ENCODE results near the gene KRTAP10-9. TPM values are rescaled to one million over a fixed set of nuclear protein-coding genes. Genes with fewer than 3 reads are reported as not detected.

Gene KRTAP10-9
- polyA plus RNA-seq, 3 donors: not detected

DNA sequence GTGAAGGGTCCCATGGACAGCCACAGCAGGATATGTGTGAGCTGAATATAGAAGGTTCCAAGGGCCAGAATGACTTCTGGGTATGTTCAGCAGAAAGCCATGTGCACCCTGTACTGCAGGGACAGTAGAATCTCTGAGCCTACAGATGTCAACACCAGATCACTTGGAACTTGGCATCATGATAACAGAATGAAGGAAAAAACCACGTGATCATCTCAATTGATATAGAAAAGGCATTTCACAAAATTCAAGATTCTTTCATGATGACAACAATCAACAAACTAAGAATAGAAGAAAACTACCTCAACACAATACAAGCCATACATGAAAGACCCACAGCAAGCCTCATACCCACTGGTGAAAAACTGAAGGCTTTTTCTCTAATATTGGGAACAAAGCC, 40.7 kb downstream of the KRTAP10-9 start:
- H2AFZ ChIP-seq (ENCODE audit: insufficient read depth, low read depth, low read length, poor library complexity, severe bottlenecking): no peak overlapping the region
- intact Hi-C loops (cut with micrococcal nuclease): no loop called here
- H3K9me3 ChIP-seq (replicated peaks in 1 of 2; ENCODE audit: control insufficient read depth in 1 of 2, insufficient read depth in 1 of 2, low read length in 2 of 2): peaks cover 23 to 38% of the 10 kb centered on the region in 2 donors
- H3K27ac ChIP-seq (ENCODE audit: low read depth in 1 of 2, low read length in 2 of 2): no peak overlapping the region
- H3K4me3 Mint-ChIP-seq: no peak overlapping the region
- H3K4me1 ChIP-seq (ENCODE audit: control insufficient read depth in 1 of 2, insufficient read depth in 2 of 2, low read length in 2 of 2): no peaks in the 10 kb centered on the region
- H3K36me3 ChIP-seq (replicated peaks in 1 of 2; ENCODE audit: control insufficient read depth in 1 of 2, insufficient read depth in 2 of 2, low read length in 2 of 2): no peaks in the 10 kb centered on the region
- 100% methylated on average over 1 of the region's 1 CpG for WGBS (ENCODE audit: insufficient coverage)
- no peak overlapping the region for H3K4me2 ChIP-seq (replicated peaks; ENCODE audit: extremely low read depth, low read length, poor library complexity, severe bottlenecking)
- peaks cover 19 to 43% (median 35%) of the 10 kb centered on the region in 7 donors for H3K9me3 Mint-ChIP-seq
- H3K4me3 ChIP-seq (replicated peaks in 1 of 3; ENCODE audit: low read depth in 2 of 3, low read length in 3 of 3): no peak overlapping the region
- no peak overlapping the region for H3K9ac ChIP-seq (ENCODE audit: insufficient read depth, low read length, poor library complexity, severe bottlenecking)
- H4K20me1 ChIP-seq (ENCODE audit: insufficient read depth, low read length): no peaks in the 10 kb centered on the region
- peaks cover 3 to 16% (median 6%) of the 10 kb centered on the region in 3 donors for H3K27me3 Mint-ChIP-seq (ENCODE audit: low read depth in 3 of 3)
- no peak overlapping the region for H3K27ac Mint-ChIP-seq
- TF ChIP-seq, protein P1, sequence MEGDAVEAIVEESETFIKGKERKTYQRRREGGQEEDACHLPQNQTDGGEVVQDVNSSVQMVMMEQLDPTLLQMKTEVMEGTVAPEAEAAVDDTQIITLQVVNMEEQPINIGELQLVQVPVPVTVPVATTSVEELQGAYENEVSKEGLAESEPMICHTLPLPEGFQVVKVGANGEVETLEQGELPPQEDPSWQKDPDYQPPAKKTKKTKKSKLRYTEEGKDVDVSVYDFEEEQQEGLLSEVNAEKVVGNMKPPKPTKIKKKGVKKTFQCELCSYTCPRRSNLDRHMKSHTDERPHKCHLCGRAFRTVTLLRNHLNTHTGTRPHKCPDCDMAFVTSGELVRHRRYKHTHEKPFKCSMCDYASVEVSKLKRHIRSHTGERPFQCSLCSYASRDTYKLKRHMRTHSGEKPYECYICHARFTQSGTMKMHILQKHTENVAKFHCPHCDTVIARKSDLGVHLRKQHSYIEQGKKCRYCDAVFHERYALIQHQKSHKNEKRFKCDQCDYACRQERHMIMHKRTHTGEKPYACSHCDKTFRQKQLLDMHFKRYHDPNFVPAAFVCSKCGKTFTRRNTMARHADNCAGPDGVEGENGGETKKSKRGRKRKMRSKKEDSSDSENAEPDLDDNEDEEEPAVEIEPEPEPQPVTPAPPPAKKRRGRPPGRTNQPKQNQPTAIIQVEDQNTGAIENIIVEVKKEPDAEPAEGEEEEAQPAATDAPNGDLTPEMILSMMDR (IDR thresholded peaks at IDR 0.05): no peak
- no peaks in the 10 kb centered on the region for H3K79me2 ChIP-seq (ENCODE audit: insufficient read depth, low read length)
- H3K4me1 Mint-ChIP-seq: no peaks in the 10 kb centered on the region
- no peak for DNase-seq
- no peaks in the 10 kb centered on the region for H3K27me3 ChIP-seq (ENCODE audit: control insufficient read depth in 2 of 2, insufficient read depth in 2 of 2, low read length in 2 of 2)
- H3K36me3 Mint-ChIP-seq: no peaks in the 10 kb centered on the region

DNA sequence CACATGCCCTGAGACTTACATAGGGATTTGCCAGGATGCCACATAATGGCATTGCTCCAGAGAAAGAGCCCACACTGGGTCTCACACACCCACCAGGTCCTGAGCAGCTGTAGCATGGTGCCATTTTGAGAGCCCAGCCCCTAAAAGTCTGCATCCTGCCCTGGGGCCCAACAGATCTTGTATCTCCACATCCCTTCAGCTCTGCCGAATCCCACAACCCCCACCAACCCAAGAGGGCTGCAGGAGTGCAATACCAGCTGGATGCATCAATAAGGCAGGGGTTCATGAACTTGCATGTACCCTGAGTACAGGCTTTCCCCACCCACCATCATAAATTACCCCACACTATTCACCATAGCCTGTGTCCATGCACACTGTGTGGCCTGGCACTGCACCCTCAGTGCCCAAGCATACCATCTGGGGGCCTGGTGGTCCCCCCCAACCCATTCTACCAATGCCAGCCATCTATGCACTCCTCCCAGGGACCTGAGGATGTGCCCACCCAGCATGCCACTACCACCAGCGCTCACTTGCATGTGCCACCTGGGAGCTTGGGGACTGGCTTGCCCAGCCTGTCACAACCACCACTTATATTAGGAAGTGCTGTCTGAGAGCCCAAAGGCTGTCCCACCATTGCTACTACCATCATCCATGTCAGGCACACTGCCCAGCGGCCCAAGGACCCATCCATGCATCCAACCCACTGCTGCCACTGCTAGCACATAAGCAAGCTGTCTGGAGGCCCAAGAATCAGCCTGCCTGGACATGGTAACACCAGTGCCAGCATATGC, 43.9 kb downstream of the KRTAP10-9 start:
- H3K4me1 Mint-ChIP-seq: no peaks in the 10 kb centered on the region
- H3K9me3 Mint-ChIP-seq: peaks cover 25 to 51% (median 44%) of the 10 kb centered on the region in 7 donors
- Histone ChIP-seq H3K27ac (ENCODE audit: low read depth in 1 of 2, low read length in 2 of 2) (no peak overlapping the region), H3K36me3 (replicated peaks in 1 of 2; ENCODE audit: control insufficient read depth in 1 of 2, insufficient read depth in 2 of 2, low read length in 2 of 2) (no peaks in the 10 kb centered on the region), H4K20me1 (ENCODE audit: insufficient read depth, low read length) (no peaks in the 10 kb centered on the region), H3K9ac (ENCODE audit: insufficient read depth, low read length, poor library complexity, severe bottlenecking) (no peak overlapping the region), H3K79me2 (ENCODE audit: insufficient read depth, low read length) (no peaks in the 10 kb centered on the region), H3K27me3 (ENCODE audit: control insufficient read depth in 2 of 2, insufficient read depth in 2 of 2, low read length in 2 of 2) (no peaks in the 10 kb centered on the region), H3K9me3 (replicated peaks in 1 of 2; ENCODE audit: control insufficient read depth in 1 of 2, insufficient read depth in 1 of 2, low read length in 2 of 2) (peaks cover 28 to 33% of the 10 kb centered on the region in 2 donors), H3K4me3 (replicated peaks in 1 of 3; ENCODE audit: low read depth in 2 of 3, low read length in 3 of 3) (no peak overlapping the region), H3K4me2 (replicated peaks; ENCODE audit: extremely low read depth, low read length, poor library complexity, severe bottlenecking) (no peak overlapping the region), H3K4me1 (ENCODE audit: control insufficient read depth in 1 of 2, insufficient read depth in 2 of 2, low read length in 2 of 2) (no peaks in the 10 kb centered on the region), H2AFZ (ENCODE audit: insufficient read depth, low read depth, low read length, poor library complexity, severe bottlenecking) (no peak overlapping the region)
- TF ChIP-seq, protein P1 (IDR thresholded peaks at IDR 0.05): no peak
- DNase-seq: no peak
- WGBS (ENCODE audit: insufficient coverage): 74% methylated on average over 2 of the region's 3 CpGs
- no peak overlapping the region for H3K27ac Mint-ChIP-seq
- H3K36me3 Mint-ChIP-seq: no peaks in the 10 kb centered on the region
- peaks cover 8 to 14% (median 9%) of the 10 kb centered on the region in 3 donors for H3K27me3 Mint-ChIP-seq (ENCODE audit: low read depth in 3 of 3)
- no peak overlapping the region for H3K4me3 Mint-ChIP-seq
- intact Hi-C loops (cut with micrococcal nuclease): no loop called here

Data from CD14-positive monocyte (primary cell).